GM18526 (cell line): ENCODE measurements around the gene GLT8D2.

Source experiments
- POLR2A ChIP-seq: IDR thresholded peaks from 3 replicates; pipeline ENCODE4 v1.6.1; 2011; ENCODE audit not compliant: insufficient read length; ENCODE audit errors: extremely low read depth

The GLT8D2 gene

DNA sequence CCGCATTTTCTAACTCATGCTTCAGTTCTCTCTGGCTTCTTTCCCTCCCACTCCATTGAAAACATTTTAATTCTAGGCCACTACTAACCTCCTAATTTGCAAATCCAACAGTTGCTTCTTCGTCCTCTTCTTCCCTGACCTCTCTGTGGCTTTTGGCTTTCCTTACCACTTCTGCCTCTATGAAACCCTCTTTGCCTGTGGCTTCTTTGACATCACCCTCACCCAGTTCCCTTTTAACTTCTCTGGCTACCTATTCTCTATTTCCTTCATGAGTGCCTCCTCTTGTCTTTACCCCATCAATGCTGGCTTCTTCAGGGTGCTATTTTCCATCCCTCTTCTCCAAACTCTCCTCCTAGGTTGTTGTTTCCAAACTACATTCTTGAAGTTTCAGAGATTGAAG is 10.0 kb upstream of the GLT8D2 start:
- TF ChIP-seq POLR2A = no peak

GRCh38 chr12:104058802-104059201 is 8.8 kb upstream of the GLT8D2 start:
- no peak for TF ChIP-seq POLR2A

DNA sequence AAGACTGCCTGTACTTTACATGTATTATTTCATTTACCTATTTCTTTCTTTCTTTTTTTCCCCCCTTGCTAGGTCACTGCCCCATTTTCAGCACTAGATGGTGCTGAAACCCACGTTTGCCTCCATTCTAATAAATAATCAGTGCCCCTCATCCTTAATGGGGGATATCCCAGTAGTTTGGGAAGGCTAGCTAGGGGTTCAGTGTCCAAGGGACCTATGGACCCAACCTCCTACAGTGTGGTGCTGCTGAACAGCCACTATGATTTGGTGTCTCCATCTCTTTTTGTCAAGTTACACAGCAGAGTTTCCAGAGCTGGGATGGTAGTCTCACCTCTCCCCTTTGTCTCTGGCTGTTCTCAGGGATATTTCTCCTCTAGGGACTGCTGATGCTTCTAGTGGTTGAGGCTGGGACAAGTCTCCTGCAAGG is 7.8 kb upstream of the GLT8D2 start:
- TF ChIP-seq POLR2A = no peak

DNA sequence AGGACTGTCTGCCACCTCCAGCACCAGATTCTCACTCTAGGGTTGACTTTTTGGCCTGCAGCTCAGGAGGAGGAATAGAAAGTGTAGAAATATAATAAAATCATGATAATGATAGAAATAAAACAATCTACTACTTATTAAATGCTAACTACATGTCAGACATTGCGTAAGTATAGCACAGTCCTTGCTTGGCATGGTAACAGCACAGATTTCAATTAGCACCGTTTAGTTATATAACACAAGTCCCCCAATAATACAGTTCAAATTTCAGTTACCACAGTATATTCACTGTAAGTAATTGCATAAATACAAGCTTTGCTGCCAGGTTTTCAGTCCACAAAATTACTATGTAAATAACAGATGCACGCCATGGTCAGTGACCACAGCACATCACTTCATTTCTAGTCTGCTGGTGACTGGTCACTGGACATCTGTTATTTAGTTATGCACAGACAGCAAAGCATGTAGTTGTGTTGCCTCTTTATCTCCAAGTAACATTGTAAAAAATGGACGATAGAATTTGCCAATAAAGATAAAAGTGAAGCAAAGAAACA is 6.5 kb upstream of the GLT8D2 start:
- no peak for TF ChIP-seq POLR2A

GRCh38 chr12:104055686-104056388 is 5.8 kb upstream of the GLT8D2 start:
- no peak for TF ChIP-seq POLR2A

- TF ChIP-seq POLR2A = no peak
Observed at GRCh38 chr12:104054681-104055346, 4.8 kb upstream of the GLT8D2 start.

DNA sequence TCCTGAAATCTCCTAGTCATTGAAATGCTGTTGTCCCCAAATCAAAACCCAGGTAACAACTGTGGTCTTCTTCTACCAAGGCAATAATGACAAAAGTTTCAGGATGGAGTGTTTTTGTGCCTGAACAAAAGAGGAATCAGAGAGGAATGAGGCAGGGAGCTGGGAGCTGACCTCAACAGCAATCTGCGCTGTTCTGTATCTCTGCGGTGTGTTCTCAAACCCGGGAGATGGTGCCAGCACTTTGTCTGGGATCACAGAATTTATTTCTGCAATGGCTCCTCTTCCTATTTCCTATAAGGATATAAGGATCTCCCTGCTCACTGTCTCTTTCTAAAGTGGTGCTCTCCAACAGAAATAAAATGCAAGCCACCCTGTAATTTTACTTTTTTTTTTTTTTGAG is 449 bp upstream of the GLT8D2 start:
- TF ChIP-seq POLR2A = no peak

DNA sequence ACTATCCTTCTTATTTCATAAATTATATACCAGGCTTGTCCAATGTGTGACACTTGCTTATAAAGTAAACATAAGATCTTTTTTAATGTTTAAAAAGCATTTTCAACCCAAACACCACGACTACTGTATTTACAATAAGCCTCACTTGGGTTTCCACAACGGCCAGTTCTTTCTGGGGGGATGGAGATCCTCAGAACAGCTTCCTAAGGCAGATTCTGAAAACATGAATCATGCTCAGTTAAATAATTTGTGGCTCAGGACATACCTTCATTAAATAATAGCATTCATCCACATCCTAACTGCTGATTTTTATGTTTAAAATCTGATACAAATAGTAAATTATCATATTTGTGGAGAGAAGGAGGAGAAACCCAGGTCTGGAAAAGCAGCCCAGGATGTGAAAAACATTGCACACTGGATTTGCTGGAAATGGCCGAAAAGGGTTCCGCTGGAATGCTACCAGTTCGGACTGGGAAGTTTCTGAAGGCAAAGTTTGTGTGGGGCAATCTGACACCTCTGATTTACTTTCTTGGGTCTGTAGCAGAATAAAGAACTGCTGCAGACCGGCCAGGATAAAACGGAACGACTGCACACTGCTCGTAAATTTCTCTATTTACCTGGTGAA is 597 bp downstream of the GLT8D2 start:
- no peak for TF ChIP-seq POLR2A

DNA sequence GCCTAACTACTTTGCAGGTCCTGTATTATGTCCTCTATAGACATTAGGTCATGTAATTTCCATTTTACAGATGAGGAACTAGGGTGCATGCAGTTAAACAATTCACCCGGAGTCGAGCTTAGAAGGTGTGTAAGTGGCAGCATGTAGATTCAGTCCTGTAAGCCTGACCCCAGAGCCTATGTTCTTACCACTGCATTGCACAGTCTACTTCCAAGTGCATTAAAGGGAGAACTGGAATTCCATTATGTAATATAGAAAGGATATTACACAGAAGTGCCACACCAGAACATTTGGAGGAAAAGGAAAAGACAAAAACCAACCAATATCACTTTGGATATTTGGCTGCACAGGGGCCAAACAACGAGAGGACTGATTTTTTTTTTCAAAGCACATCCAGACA is 1.2 kb downstream of the GLT8D2 start:
- no peak for TF ChIP-seq POLR2A

GRCh38 chr12:104048162-104048561 is 1.8 kb downstream of the GLT8D2 start:
- no peak for TF ChIP-seq POLR2A

DNA sequence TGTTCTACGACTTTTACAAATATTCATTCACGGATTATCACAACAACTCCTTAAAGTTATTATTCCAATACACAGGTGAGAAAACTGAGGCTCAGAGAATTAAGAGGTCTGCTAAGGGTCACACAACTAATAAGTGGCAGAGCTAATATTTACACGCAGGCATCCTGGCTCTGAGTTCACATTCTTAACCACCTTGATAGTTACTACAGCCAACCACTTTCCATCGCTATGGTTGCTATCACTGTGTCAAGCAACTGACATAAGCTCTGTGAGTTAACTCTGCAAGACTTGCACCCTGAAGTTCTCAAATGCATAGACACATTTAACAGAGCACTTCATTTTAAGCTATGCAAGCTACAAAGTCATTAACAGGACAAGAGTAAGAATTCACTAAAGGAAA is 3.7 kb downstream of the GLT8D2 start:
- TF ChIP-seq POLR2A = no peak

- no peak for TF ChIP-seq POLR2A
Observed at GRCh38 chr12:104044158-104044557, 5.8 kb downstream of the GLT8D2 start.

- TF ChIP-seq POLR2A = no peak
Observed at GRCh38 chr12:104042580-104042979, 7.4 kb downstream of the GLT8D2 start.

GRCh38 chr12:104026841-104027599 is 23.0 kb downstream of the GLT8D2 start:
- no peak for TF ChIP-seq POLR2A

DNA sequence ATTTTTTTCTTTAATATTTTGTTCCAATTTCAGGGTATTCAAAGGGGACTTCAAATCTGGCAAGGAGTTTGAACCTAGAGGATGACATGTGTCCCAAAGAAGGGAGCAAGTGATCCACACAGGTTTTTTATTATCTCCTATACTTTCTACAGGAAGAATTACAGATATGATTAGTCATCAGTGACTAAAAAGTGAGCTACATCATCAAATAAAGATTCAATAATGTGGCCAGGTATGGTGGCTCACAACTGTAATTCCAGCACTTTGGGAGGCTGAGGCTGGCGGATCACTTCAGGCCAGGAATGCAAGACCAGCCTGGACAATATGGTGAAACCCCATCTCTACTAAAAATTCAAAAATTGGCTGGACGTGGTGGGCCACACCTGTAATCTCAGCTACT is 24.2 kb downstream of the GLT8D2 start:
- TF ChIP-seq POLR2A = no peak
